Hypothalamus (tissue), 51 donors: ENCODE results near the gene STOM.

Experiments used
- DNase-seq, 51 donors: peaks; one replicate each; lab custom pipeline; 2025; lab: John Stamatoyannopoulos, UW

STOM gene

GRCh38 chr9:121372239-121373010 lies 2.4 kb upstream of the STOM start:
- no peak for DNase-seq

GRCh38 chr9:121371495-121372061 lies 1.5 kb upstream of the STOM start:
- DNase-seq = no peak

- no peak for DNase-seq
Observed at GRCh38 chr9:121368745-121369144, 1.3 kb downstream of the STOM start.

- DNase-seq = no peak
Observed at GRCh38 chr9:121368138-121368522, 1.9 kb downstream of the STOM start.

GRCh38 chr9:121367306-121368137 lies 2.5 kb downstream of the STOM start:
- no peak for DNase-seq

GRCh38 chr9:121366611-121367192 lies 3.3 kb downstream of the STOM start:
- no peak for DNase-seq

- no peak for DNase-seq
Observed at GRCh38 chr9:121365564-121365963, 4.5 kb downstream of the STOM start.

- DNase-seq = no peak
Observed at GRCh38 chr9:121364886-121365285, 5.2 kb downstream of the STOM start.

GRCh38 chr9:121364077-121364476 lies 6.0 kb downstream of the STOM start:
- DNase-seq = no peak

- DNase-seq = no peak
Observed at GRCh38 chr9:121363622-121363961, 6.5 kb downstream of the STOM start.

- DNase-seq = no peak
Observed at GRCh38 chr9:121362813-121363621, 7.0 kb downstream of the STOM start.

GRCh38 chr9:121360601-121361374 lies 9.3 kb downstream of the STOM start:
- DNase-seq = no peak

GRCh38 chr9:121359351-121360294 lies 10.4 kb downstream of the STOM start:
- DNase-seq = no peak

- DNase-seq = no peak
Observed at GRCh38 chr9:121358751-121359150, 11.3 kb downstream of the STOM start.

- DNase-seq = no peak
Observed at GRCh38 chr9:121357011-121357410, 13.0 kb downstream of the STOM start.

- DNase-seq = no peak
Observed at GRCh38 chr9:121354762-121355161, 15.3 kb downstream of the STOM start.

- DNase-seq = no peak
Observed at GRCh38 chr9:121354141-121354540, 15.9 kb downstream of the STOM start.

- peak in 2 of 51 donors; percentile 9 to 11 for DNase-seq
Observed at GRCh38 chr9:121353241-121354061, 16.6 kb downstream of the STOM start.
